HCT116 (cell line): Measurements from ENCODE around the gene TNKS1BP1. TPM values are rescaled to one million over a fixed set of nuclear protein-coding genes. Genes with fewer than 3 reads are reported as not detected.

ENCODE experiments used
- ATAC-seq: fragments of 200-7000 bp; cut with Tn5 transposase; 2 replicates; pipeline ENCODE4 v1.9.1; 2020; ENCODE audit warnings: mild to moderate bottlenecking, moderate library complexity
- BruUV-seq: library from RNA; stranded (reverse); fragments of 400-500 nt; replicated peaks from 2 replicates; lab custom pipeline; 2021; lab: Mats Ljungman, UMichigan
- CTCF ChIA-PET: fragments of 300-600 bp; sonication (Branson Sonifier 250); formaldehyde crosslinking; loops from one replicate; lab custom pipeline; 2021; ENCODE audit warnings: antibody characterized with exemption; lab: Charles Lee
- POLR2A ChIA-PET: fragments of 300-600, 350-600 bp; sonication (Branson Sonifier 250); formaldehyde crosslinking; loops from one replicate; lab custom pipeline; 2021; ENCODE audit warnings: antibody characterized with exemption; lab: Charles Lee
- RAD21 ChIA-PET, 2 experiments: fragments of 300-600 bp; sonication (Branson Sonifier 250); formaldehyde crosslinking; loops; one replicate each; lab custom pipeline; 2023; ENCODE audit warnings: low total read pairs in 2 of 2; ENCODE audit not compliant: uncharacterized antibody in 2 of 2, unreplicated experiment in 2 of 2, low non-redundant PET in 1 of 2; lab: Charles Lee
- DNase-seq: peaks from one replicate; pipeline ENCODE4 v3.0.0-alpha.2; 2010; ENCODE audit warnings: low read depth, low spot score
- H2AFZ ChIP-seq: fragments of 200-600 bp; shearing (Covaris generic), sonication (generic); 2 replicates; pipeline ENCODE4 v1.6.1; 2017; ENCODE audit warnings: low read depth, mixed run types, mixed read lengths, antibody characterized with exemption, low read length; ENCODE audit not compliant: poor library complexity, severe bottlenecking
- H3K27ac ChIP-seq: 2 replicates; pipeline ENCODE4 v1.5.1; 2012; ENCODE audit warnings: low read depth, low read length
- H3K27me3 ChIP-seq: fragments of 200-600 bp; sonication (generic); 2 replicates; pipeline ENCODE4 v1.6.1; 2016; ENCODE audit warnings: mixed run types, low read length, mixed read lengths; ENCODE audit not compliant: insufficient read depth
- H3K36me3 ChIP-seq, 2 experiments: fragments of 200-500 bp in 1 of 2; fragments of 200-600 bp in 1 of 2; sonication (Bioruptor generic) in 1 of 2; sonication (generic) in 1 of 2; 2 replicates each; pipeline versions ENCODE4 v1.5.1 to v1.6.1; 2014 to 2016; ENCODE audit warnings: low read length in 2 of 2, inconsistent platforms in 1 of 2, mixed read lengths in 1 of 2, mixed run types in 1 of 2; ENCODE audit not compliant: insufficient read depth in 2 of 2, control insufficient read depth in 1 of 2
- H3K4me1 ChIP-seq, 2 experiments: fragments of 200-600 bp in 1 of 2; sonication (generic) in 1 of 2; 2 replicates each; pipeline versions ENCODE4 v1.5.1 to v1.6.1; 2012 to 2017; ENCODE audit warnings: low read length in 2 of 2, inconsistent platforms in 1 of 2, mild to moderate bottlenecking in 1 of 2, mixed read lengths in 1 of 2, mixed run types in 1 of 2, moderate library complexity in 1 of 2; ENCODE audit not compliant: insufficient read depth in 2 of 2, control insufficient read depth in 1 of 2
- H3K4me2 ChIP-seq: fragments of 200-600 bp; sonication (generic); 2 replicates; pipeline ENCODE4 v1.6.1; 2017; ENCODE audit warnings: mixed run types, low read length, mixed read lengths
- H3K4me3 ChIP-seq, 2 experiments: fragments of 200-600 bp in 1 of 2; sonication (generic) in 1 of 2; replicated peaks in 1 of 2; 2 replicates each; pipeline ENCODE4 v1.5.1; 2011 to 2016; ENCODE audit warnings: low read length in 2 of 2, control low read depth in 1 of 2, low read depth in 1 of 2, mild to moderate bottlenecking in 1 of 2, mixed read lengths in 1 of 2, mixed run types in 1 of 2
- H3K79me2 ChIP-seq: fragments of 200-600 bp; sonication (generic); 2 replicates; pipeline ENCODE4 v1.6.1; 2017; ENCODE audit warnings: mild to moderate bottlenecking, mixed run types, low read length, moderate library complexity, mixed read lengths; ENCODE audit not compliant: insufficient read depth
- H3K9ac ChIP-seq: fragments of 200-600 bp; sonication (generic); 2 replicates; pipeline ENCODE4 v1.6.1; 2016; ENCODE audit warnings: low read length, mixed read lengths
- H3K9me2 ChIP-seq: fragments of 200-600 bp; sonication (generic), shearing (Covaris generic); 2 replicates; pipeline ENCODE4 v1.6.1; 2017; ENCODE audit warnings: mixed run types, mild to moderate bottlenecking, moderate library complexity; ENCODE audit not compliant: insufficient read depth
- H3K9me3 ChIP-seq, 2 experiments: fragments of 200-500 bp in 1 of 2; fragments of 200-600 bp in 1 of 2; sonication (Bioruptor generic) in 1 of 2; sonication (generic) in 1 of 2; 2 replicates each; pipeline ENCODE4 v1.6.1; 2014 to 2017; ENCODE audit warnings: low read length in 2 of 2, mixed read lengths in 2 of 2, inconsistent platforms in 1 of 2, low read depth in 1 of 2, mild to moderate bottlenecking in 1 of 2, mixed run types in 1 of 2, moderate library complexity in 1 of 2; ENCODE audit not compliant: control insufficient read depth in 1 of 2, insufficient read depth in 1 of 2
- H4K20me1 ChIP-seq: fragments of 200-600 bp; sonication (generic), shearing (Covaris generic); 2 replicates; pipeline ENCODE4 v1.6.1; 2017; ENCODE audit warnings: mixed run types, mild to moderate bottlenecking, moderate library complexity; ENCODE audit not compliant: insufficient read depth
- ATF3 ChIP-seq: IDR thresholded peaks from 2 replicates; pipeline ENCODE4 v1.6.1; 2012
- EGR1 ChIP-seq: IDR thresholded peaks from 2 replicates; pipeline ENCODE4 v1.6.1; 2012; ENCODE audit warnings: low read depth
- ELF1 ChIP-seq: IDR thresholded peaks from 2 replicates; pipeline ENCODE4 v1.6.1; 2012; ENCODE audit warnings: low read depth, borderline replicate concordance
- EZH2 ChIP-seq: fragments of 200-600 bp; sonication (generic); IDR thresholded peaks from 2 replicates; pipeline ENCODE4 v1.6.1; 2017; ENCODE audit warnings: antibody characterized with exemption, mixed run types
- EZH2phosphoT487 ChIP-seq: fragments of 200-600 bp; IDR thresholded peaks from 2 replicates; pipeline ENCODE4 v1.6.1; 2018; ENCODE audit warnings: antibody characterized with exemption, borderline replicate concordance
- FOSL1 ChIP-seq: IDR thresholded peaks from 2 replicates; pipeline ENCODE4 v1.6.1; 2012; ENCODE audit warnings: low read depth
- JUND ChIP-seq: IDR thresholded peaks from 2 replicates; pipeline ENCODE4 v1.6.1; 2012
- MAX ChIP-seq: IDR thresholded peaks from 2 replicates; pipeline ENCODE4 v1.6.1; 2012
- POLR2A ChIP-seq: IDR thresholded peaks from 2 replicates; pipeline ENCODE4 v1.7.0; 2011; ENCODE audit warnings: borderline replicate concordance; ENCODE audit not compliant: insufficient read depth, insufficient read length; ENCODE audit errors: extremely low read depth
- POLR2AphosphoS5 ChIP-seq: IDR thresholded peaks from 2 replicates; pipeline ENCODE4 v1.6.1; 2011; ENCODE audit warnings: mild to moderate bottlenecking, low read depth, low read length, moderate library complexity
- RAD21 ChIP-seq: IDR thresholded peaks from 2 replicates; pipeline ENCODE4 v1.6.1; 2012; ENCODE audit warnings: low read depth, mild to moderate bottlenecking
- REST ChIP-seq: IDR thresholded peaks from 2 replicates; pipeline ENCODE4 v1.6.1; 2012; ENCODE audit warnings: low read depth
- SIN3A ChIP-seq: IDR thresholded peaks from 2 replicates; pipeline ENCODE4 v1.6.1; 2012; ENCODE audit warnings: low read depth
- SP1 ChIP-seq: IDR thresholded peaks from 2 replicates; pipeline ENCODE4 v1.6.1; 2012; ENCODE audit warnings: low read depth
- SRF ChIP-seq: IDR thresholded peaks from 2 replicates; pipeline ENCODE4 v1.6.1; 2012; ENCODE audit warnings: low read depth
- TCF7L2 ChIP-seq: IDR thresholded peaks from 2 replicates; pipeline ENCODE4 v1.7.0; 2011; ENCODE audit warnings: borderline replicate concordance, inconsistent platforms; ENCODE audit not compliant: insufficient read depth, insufficient read length; ENCODE audit errors: extremely low read depth
- YY1 ChIP-seq: IDR thresholded peaks from 2 replicates; pipeline ENCODE4 v1.6.1; 2011; ENCODE audit warnings: low read length, low read depth, moderate library complexity, mild to moderate bottlenecking; ENCODE audit not compliant: insufficient replicate concordance; ENCODE audit errors: extremely low read depth
- ZBTB33 ChIP-seq: IDR thresholded peaks from 2 replicates; pipeline ENCODE4 v1.6.1; 2011; ENCODE audit warnings: mild to moderate bottlenecking, low read length, moderate library complexity; ENCODE audit not compliant: insufficient replicate concordance; ENCODE audit errors: extremely low read depth
- ZFX ChIP-seq: fragments of 450-650 bp; IDR thresholded peaks from 2 replicates; pipeline ENCODE4 v1.6.1; 2017
- ZNF274 ChIP-seq: fragments of 200-500 bp; sonication (Bioruptor generic); IDR thresholded peaks from 2 replicates; pipeline ENCODE4 v1.6.1; 2014; ENCODE audit warnings: mild to moderate bottlenecking, low read depth, low read length, inconsistent platforms
- intact Hi-C: fragments of 100-400 bp; cut with micrococcal nuclease; formaldehyde crosslinking; loops from 2 replicates; pipeline ENCODE4 v1.10.0; 2022
- total RNA-seq: library from RNA; stranded (reverse); gene quantifications from one replicate; pipeline ENCODE4 v1.2.1, GENCODE V29; 2021; ENCODE audit not compliant: unreplicated experiment

TNKS1BP1 gene
- total RNA-seq, 1 experiment from 2014 or later = 77.6 TPM

GRCh38 chr11:57287884-57288283 lies 36.9 kb downstream of the TNKS1BP1 start:
- Histone ChIP-seq H3K4me1 (no peaks in the 10 kb centered on the region), H3K36me3 (no peaks in the 10 kb centered on the region), H3K4me2 (no peak overlapping the region), H3K9ac (no peak overlapping the region), H3K27ac (no peak overlapping the region), H3K79me2 (no peaks in the 10 kb centered on the region), H3K27me3 (no peaks in the 10 kb centered on the region), H3K9me2 (no peaks in the 10 kb centered on the region), H3K9me3 (no peaks in the 10 kb centered on the region), H4K20me1 (no peaks in the 10 kb centered on the region), H3K4me3 (no peak overlapping the region)
- RAD21 ChIA-PET = no interaction called here
- POLR2A ChIA-PET = no interaction called here
- CTCF ChIA-PET = no interaction called here
- DNase-seq (no peak), ATAC-seq (no peak)
- BruUV-seq = no TSS peak
- TF ChIP-seq ELF1 = no peak
- TF ChIP-seq POLR2A = no peak
- no peak for TF ChIP-seq REST
- no peak for TF ChIP-seq RAD21
- TF ChIP-seq EGR1 = no peak
- TF ChIP-seq ZBTB33 = no peak
- no peak for TF ChIP-seq MAX
- TF ChIP-seq FOSL1 = no peak
- no peak for TF ChIP-seq POLR2AphosphoS5
- TF ChIP-seq SP1 = no peak
- TF ChIP-seq JUND = no peak
- no peak for TF ChIP-seq SIN3A
- no peak for TF ChIP-seq ZNF274
- no peak for TF ChIP-seq SRF
- no peak for TF ChIP-seq EZH2phosphoT487
- no peak for TF ChIP-seq YY1
- TF ChIP-seq ZFX = no peak
- TF ChIP-seq TCF7L2 = no peak
- TF ChIP-seq ATF3 = no peak
- no peak for TF ChIP-seq EZH2
- TF ChIP-seq, all 23 proteins: peak for 0
- no peak overlapping the region for H2AFZ ChIP-seq
- intact Hi-C loops = no loop called here
